NK-92 treated with Interleukin-12 subunit alpha and Interleukin-12 subunit beta, amount 100 ng/mL, for 24 hours (cell line): ENCODE data around the gene RPL7L1.
"Not testable (repeated sequence)": the region's sequence is repeated elsewhere in the genome, so short reads cannot be mapped to it uniquely, and the experiment has no call there.

Experiments
- DNase-seq: peaks from one replicate; lab custom pipeline; 2025; lab: John Stamatoyannopoulos, UW

Gene RPL7L1

DNA sequence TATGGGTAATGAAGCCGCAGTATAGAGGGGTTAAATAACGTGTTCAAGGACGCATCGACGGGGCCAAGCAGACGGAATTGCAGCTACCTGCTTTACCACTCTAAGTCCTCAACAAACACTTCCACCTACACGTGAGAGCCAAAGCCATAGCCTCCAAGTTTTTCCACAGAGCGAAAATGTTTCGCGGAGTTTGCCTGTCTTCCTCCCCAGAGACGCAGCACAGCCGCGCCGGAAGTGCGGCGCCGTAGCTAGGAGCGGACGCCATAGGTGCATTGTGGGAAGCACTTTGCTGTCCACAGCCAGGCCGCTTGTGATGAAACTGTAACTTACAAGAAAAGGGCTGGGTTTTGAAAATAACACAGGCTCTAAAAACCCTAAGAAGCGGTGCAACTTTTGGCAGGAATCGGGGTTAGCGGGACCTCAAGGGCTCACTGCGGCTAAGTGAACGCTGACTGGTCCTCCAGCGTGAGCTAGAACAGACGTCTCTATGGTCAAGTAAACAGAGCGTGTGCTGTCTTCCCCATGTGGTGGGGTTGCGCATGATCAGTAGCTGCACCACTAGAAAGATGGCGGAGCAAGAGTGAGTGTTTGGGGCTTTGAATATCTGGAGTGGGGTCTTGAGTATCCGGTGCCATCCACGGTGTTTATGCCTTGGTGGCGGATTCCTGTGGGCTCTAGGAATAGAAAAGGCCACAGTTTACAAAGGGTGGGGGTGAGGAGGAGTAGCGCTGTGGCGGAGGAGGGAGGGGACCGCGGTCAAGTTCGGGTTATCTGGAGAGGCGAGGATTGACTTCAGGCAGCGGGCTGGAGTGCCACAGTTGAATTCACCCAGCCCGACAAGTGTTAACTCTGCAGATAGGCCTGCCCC lies at the start of gene RPL7L1:
RPL7L1 (plus strand) TSS at position 245 of the 868 bp plus-strand sequence; CDS start at position 540, 295 bp downstream.
- peak; percentile 84 for DNase-seq

DNA sequence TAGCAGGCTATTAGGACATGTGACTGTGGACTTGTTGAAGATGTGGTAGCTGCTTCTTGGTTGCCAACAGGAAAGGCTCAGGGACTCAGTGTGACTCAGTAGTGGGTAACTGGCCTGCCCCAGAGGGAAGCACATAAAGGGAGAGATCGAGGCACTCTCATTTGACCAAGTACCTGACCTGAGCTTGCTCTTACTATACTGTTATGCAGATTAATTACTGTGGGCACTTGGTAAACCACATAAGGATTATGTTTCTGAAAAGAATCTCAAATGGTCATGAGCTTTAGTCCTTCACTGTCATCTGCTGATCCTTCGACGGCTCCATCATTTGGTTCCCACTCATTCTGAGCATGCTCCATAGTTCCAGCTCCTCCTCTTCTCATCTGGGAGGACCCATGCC lies 48.2 kb upstream of the RPL7L1 start:
- no peak for DNase-seq

DNA sequence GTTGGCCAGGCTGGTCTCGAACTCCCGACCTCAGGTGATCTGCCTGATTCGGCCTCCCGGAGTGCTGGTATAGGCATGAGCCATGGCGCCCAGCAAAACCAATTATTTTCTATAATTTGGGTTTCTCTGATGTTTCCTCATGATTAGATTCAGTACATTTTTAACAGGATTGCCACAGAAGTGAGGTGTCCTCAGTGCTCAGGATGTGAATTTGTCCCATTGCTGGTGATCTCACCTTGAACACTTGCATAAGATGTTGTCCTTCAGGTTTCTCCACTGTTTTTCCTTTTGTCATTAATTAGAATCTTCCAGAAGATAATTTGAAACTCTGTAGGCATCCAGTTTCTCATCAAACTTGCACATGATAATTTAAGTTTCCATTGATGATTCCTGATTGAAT lies 45.4 kb upstream of the RPL7L1 start:
- DNase-seq, result no peak

DNA sequence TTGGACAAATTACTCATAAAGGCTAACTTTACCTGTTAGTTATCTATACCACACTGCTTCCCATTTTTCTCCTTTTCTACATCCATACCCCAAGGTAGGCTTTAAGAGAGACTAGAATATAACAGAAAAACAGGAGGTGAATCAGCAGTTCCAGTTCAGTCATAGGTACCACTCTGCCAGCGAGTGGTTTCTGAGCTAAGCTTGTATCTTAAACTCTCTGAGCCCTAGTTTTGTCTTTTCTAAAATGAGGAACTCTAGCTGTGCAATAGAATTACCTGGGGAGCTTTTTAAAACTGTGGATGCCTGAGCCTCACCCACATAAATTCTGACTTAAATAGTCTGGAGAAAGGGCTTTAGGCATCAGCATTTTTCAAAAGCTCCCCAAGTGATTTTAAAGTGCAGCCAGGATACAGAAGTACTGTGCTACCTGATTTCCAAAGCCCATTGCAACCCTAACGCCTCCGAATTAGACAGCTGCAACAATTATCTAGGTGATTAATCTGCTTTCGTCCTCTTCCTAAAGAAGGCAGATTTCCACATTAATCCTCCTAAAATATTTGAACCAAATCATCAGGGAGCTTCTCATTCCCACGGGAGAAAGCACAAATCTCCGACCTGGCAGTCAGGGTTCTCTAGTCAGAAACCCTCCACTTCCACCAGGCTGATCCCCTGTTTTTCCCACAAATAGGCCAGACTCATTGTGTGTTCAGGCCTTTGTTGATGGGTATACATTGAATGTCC lies 37.4 kb upstream of the RPL7L1 start:
- DNase-seq, result no peak

DNA sequence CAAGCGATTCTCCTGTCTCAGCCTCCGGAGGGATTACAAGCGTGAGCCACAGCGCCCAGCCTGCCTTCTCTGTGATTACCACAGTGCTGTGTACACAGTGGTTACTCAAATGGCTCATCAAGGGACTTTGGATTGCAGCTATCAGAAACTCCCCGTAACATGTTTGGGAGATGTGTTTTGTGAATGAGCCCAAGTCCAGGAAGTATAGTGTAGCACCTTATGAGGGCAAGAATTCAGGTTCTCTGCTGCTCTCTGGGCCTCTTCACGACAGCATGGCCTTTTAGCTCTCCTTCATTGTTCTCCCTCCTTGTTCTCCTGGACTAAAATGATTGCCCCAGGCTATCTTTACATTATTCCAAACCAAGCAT lies 34.1 kb upstream of the RPL7L1 start:
- DNase-seq, result no peak

DNA sequence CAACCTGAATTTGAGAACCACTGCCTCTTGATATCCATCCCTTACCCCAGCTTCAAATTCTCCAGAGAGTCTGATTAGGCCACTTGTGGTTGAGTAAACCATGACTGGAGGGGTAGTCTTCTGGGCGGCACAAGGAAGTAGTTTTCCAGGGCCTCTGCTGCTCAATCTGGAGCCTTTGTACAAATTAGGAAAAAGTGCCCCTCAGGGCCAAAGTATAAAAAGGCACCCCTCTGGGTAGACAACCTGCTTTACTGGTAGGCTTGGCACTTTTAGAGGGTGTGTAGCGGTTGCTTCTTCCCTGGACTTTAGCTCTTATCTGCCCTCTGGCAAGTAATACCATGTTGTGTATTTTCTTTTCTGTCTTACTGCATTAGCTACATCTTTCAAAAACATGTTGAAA lies 32.9 kb upstream of the RPL7L1 start:
- no peak for DNase-seq

DNA sequence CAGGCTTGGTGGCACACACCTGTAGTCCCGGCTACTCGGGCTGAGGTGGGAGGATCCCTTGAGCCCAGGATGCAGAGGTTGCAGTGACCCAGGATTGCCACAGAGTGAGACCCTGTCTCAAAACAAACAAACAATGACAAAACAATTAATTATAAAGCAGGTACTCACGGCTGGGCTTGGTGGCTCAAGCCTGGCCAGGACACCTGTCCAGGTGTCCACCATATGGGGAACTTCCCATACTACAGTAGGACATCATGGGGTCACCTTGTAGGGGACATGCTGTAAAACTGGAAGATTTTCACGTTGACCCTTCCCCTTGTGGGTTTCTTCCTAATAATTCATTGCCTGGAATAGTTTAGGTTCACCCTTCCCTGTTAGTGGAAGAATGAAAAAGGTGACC lies 30.7 kb upstream of the RPL7L1 start:
- DNase-seq, result no peak

DNA sequence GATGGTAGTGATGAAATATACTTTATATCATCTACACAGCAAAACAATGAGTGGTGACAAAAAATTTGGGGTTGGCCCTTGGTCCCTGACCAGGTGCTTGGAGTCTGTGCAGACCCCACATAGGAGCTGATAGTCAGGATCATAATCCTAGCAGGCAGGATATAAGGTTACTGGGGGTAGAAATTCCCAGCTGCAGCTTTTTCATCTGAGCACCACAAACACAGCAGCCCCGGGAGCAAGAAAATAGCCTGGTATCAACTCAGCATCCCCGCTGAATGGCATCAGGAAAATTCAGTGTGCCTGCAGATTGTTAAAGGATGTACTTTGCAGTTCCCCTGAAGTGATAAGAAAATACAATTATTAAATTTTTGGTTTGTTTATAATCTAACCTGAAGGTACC lies 27.8 kb upstream of the RPL7L1 start:
- no peak for DNase-seq

DNA sequence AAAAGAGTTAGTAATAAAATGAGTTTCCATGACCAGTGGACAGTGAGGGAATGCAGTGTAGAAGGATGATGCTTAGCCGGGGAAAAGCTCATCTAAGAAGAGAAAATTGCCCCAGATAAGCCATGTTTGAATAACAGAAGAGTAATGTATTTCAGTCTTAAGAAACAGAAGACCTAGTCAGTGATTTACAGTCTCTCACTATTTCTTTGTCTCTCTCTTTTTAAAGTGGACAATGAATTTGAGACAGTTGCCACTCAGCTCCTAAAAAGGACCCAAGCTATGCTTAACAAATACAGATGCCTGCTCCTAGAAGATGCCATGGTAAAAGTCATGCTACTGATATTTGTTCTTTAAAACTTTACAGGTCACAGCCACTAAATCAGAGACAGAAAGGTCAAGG lies 19.4 kb upstream of the RPL7L1 start:
- DNase-seq, result no peak

DNA sequence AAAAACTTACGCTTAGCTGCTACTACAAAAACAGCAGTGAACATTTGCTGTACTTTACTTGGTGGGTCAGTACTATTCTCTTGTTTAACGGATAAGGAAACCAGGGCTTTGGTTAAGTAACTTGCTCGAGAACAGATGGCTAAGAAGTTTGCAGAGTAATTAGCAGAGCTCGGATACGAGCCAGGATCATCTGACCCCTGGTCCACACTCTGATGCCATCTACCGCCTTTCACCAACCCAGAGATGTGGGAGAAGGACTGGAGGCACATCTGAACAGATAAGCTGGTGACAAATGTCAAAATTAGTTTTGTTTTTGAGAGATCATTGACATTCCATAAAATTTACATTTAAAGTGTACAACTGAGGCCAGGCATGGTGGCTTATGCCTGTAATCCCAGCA lies 18.9 kb upstream of the RPL7L1 start:
- DNase-seq, result no peak

DNA sequence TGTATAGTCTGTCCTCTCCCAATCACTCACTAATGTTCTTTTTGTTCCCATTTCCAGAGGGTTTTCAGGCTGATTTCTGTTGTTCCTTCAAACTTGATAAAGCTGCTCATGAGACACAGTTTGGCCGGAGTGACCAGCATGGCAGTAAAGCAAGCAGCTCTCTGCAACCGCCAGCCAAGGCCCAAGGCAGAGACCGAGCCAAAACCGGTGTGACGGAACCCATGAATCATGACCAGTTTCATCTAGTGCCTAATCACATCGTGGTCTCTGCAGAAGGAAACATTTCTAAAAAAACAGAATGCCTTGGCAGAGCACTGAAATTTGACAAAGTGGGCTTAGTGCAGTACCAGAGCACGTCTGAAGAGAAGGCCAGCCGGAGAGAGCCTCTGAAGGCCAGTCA lies 14.8 kb upstream of the RPL7L1 start:
- DNase-seq, result no peak

DNA sequence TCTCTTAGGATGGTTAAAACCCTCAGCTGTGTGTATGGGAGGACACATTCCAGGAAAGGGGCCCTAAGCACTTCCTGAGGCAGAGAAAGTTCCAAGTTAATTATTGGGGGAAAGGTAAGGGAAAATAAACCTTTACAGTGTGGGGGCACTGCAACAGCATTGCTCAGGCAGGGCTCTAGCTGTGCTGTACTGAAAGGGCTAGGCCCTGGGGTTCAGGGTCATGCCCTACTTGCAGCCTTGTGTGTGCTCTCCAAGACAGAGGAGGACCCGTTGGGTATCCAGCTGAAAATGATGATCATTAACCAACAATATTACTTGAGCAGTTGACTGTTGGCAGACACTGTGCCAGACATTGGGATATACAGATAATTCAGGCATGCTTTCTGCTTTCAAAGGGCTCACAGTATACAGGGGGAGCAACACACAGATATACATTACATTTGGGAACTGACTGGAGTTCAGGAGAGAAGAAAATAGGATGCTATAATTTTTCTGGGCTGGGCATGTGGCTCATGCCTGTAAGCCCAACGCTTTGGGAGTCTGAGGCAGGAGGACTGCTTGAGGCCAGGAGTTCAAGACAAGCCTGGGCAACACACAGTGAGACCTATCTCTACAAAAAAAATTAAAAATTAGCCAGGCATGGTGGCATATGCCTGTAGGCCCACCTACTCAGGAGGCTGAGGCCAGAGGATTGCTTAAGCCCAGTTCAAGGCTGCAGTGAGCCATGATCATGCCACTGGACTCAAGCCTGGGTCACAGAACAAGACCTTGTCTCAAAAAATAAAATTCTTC lies 9.1 kb upstream of the RPL7L1 start:
- no peak for DNase-seq

DNA sequence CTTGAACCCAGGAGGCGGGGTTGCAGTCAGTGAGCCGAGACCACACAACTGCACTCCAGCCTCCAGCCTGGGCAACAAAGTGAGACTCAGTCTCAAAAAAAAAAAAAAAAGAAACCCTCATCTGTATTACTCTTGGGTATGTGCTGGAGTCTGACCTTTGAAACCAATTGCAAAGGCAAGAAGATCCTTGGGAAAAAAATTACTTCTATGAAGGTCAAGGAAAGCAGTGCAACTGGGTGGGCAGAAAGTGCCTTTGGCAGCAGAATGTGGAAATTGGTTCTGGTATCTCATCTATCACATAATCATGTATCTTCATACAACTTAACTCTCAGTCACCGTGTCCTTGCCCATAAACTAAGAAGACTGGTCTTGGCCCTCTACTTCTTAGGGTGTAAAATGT lies 7.7 kb upstream of the RPL7L1 start:
- no peak for DNase-seq

DNA sequence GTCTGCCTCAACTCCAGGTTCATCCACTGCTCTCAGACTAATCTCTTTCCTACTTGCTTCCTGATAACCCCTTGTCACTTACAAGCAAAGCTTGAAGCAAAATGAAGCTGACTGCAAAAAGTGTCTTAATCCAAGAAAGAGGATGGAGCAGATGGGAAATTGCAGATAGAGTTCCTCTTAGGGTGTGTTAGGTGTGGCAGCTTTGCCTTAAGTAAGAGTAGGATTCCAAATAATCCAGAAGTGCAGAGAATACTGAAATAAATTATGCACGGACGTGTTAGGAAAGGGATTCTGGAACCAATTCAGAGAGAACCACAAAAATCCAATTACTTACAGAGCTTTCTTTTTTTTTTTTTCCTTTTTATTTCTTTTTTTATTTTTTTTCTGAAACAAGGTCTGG lies 6.1 kb upstream of the RPL7L1 start:
- no peak for DNase-seq

DNA sequence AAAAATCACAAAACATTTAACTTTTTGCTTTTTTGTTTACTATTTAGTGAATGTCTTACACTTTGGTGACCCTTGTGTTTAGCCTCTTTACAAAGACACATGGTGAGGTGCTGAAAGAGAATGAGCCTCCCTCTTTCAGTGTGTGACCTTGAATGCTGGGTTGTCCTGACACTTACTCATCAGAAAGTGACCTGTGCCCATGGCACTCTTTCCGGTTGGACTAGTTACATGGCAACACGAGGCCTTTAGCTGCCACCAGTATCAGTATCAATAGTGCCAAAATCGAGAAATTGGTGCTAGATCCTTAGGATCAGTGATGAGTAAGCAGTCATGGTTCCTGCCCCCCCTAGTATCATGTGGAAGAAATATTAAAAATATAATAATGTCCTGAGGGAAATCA lies 1.7 kb upstream of the RPL7L1 start:
- no peak for DNase-seq

DNA sequence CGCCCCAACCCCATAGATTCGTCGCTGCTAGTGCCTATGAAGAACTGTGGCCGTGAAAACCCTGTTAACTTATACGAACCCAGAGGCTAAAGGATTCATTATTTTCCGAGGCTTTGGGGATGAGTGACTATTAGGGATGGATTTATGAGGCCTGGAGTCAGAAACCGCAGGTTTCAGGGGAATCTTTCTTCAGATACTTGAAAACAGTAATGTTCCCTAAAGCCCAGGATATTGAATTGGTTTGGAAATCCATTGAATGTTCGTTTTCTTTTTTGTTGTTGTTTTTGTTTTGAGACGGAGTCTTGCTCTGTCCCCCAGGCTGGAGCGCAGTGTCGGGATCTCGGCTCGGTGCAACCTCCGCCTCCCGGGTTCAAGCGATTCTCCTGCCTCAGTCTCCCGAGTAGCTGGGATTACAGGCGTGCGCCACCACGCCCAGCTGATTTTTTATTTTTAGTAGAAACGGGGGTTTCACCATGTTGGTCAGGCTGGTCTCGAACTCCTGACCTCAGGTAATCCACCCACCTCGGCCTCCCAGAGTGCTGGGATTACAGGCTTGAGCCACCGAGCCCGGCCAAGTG lies 913 bp downstream of the RPL7L1 start:
- DNase-seq, result not testable (repeated sequence)

DNA sequence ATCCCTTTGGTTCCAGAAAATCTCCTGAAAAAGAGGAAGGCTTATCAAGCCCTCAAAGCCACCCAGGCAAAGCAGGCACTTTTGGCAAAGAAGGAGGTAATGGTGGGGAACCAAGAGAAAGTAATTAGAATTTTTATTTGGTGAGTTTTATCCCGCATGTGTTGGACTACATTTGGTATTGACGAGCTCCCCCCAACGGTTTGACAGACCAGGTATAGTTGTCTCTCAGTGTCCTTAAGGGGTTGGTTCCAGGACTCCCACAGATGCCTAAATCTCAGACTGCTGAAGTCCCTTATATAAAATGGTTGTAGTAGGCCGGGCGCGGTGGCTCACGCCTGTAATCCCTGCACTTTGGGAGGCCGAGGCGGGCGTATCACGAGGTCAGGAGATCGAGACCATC lies 1.5 kb downstream of the RPL7L1 start:
- not testable (repeated sequence) for DNase-seq

DNA sequence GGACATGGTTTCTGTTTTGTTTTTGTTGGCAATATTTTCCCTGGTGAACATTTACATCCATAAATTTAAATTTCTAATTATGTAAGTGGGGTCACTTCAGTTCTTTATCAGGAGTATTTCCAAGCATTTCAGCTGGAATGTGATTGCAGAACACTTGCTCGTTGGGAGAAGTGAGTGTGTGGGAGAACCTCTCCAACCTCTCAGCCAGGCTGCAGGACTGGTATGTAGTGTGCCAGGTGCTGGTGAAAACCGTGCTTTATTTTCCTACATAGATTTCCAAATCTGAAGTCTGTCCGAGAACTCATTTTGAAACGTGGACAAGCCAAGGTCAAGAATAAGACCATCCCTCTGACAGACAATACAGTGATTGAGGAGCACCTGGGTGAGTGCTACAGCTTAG lies 6.3 kb downstream of the RPL7L1 start:
- no peak for DNase-seq

DNA sequence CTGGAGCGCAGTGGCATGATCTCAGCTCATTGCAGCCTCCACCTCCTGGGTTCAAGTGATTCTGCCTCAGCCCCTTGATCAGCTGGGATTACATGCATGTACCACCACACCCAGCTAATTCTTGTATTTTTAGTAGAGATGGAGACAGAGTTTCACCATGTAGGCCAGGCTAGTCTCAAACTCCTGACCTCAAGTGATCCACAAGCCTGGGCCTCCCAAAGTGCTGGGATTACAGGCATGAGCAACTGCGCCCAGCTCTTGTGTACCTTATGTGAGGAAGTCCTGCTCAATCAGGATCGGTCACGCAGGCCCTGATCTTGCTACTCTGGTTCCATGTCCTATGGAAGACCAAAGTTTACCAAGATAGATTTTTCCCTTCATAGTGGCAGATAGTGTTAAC lies 8.8 kb downstream of the RPL7L1 start:
- DNase-seq, result not testable (repeated sequence)

DNA sequence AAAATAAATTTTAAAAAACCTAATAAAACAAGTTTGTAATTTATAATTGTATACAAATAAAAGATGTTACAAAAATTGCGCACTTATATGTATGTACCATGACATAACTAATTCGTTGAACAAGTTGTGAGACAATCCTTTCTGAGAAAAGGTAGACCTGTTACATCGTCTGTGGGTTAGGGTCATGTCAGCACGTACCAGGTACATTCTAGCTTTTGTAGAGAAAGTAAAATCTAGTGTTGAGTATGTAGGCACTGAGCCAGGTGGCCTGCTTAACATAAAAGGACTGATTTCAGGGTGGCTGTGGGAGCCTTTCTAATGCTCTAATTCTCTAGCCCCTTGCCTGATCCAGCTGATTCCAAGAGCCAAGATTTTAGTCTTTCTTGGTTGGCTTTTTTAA lies 10.4 kb downstream of the RPL7L1 start:
- no peak for DNase-seq

DNA sequence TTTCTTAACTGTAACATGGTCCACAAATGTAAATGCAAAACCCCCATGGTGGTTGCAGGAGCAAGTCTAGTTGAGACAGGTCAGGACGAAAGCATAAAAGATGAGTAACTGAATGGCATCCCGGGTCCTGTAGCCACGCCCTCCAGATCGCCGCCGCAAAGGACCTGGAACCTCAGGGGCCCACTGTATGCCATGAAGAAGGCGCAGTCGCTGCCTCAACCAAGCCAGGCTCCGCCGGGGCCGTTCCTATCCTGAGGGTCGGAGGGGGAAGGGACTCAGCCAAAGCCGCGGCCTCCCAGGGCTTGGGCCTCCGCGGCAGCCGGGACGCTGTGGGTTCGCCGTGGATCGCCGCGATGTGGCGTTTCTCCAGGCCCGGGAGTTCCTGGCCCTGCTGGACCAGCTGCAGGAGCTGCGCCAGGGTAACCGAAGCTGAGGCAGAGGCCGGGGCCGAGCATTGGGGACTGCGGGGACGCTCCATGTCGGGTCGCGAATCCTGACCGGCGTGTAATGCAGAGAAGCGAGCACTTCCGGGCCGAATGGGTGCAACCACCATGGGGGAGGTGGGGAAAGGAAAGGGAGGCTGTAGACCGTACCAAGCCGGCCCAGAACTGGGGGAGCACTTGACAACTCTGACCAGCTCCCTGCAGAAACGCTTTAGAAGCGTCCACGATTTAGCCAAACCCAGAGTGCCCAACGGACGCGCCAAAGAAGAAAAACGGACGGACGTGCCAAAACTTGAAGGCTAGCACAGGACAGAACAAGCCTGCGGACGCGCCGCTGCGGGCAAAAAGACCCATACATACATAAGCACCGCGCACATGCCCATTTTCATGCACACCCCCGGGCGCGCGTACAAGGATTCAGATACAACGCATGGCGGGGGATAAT lies 11.1 kb downstream of the RPL7L1 start:
- peak; percentile 78 for DNase-seq
